Measurements from ENCODE around the gene OSGIN1.

GRCh38 chr16:83980794-83981193 lies 27.8 kb downstream of the OSGIN1 start:
- TF ChIP-seq ZNF384 (IDR thresholded peaks at IDR 0.05): no peak
- TF ChIP-seq BHLHE40 (IDR thresholded peaks at IDR 0.05; ENCODE audit: borderline replicate concordance): no peak
- no peak for TF ChIP-seq NFRKB (IDR thresholded peaks at IDR 0.05)
- TF ChIP-seq FOXM1 (IDR thresholded peaks at IDR 0.05; ENCODE audit: borderline replicate concordance): no peak
- TF ChIP-seq SUZ12 (IDR thresholded peaks at IDR 0.05): no peak
